ENCODE results near the gene SNX5.

DNA sequence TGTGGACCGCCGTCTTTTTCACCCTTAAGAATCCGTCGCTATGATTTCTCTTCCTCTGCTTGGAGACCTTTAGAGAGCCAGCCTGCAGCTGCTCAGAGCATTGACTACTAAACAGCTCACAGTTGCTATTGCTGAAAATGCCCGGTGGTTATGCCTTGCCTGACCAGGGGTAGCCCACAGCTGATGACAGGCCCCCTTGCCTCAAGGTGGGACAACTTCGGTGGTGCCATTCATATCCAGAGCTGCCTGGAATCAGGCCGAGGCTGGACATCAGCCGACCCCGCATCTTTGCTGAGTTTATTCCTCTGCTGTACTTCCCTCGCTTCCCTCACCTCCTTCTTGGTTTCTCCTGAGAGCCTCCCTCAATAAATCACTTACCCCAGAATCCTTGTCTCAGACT lies 49.5 kb upstream of the SNX5 start:
- no peak for TF ChIP-seq POLR2AphosphoS5 (IDR thresholded peaks at IDR 0.05; ENCODE audit: low read depth, low read length)
- TF ChIP-seq ZNF274 (IDR thresholded peaks at IDR 0.05; ENCODE audit: low read depth, low read length): no peak
- TF ChIP-seq EZH2phosphoT487 (IDR thresholded peaks at IDR 0.05; ENCODE audit: borderline replicate concordance): no peak
- TF ChIP-seq POLR2A (IDR thresholded peaks at IDR 0.05; ENCODE audit: borderline replicate concordance, extremely low read depth, insufficient read depth, insufficient read length): no peak
- no peak for TF ChIP-seq CTCF (IDR thresholded peaks at IDR 0.05 in 2 of 3, conservative IDR thresholded peaks at IDR 0.05 in 1 of 3; ENCODE audit: borderline replicate concordance in 1 of 3, insufficient read depth in 1 of 3, low read depth in 2 of 3, low read length in 2 of 3)
- TF ChIP-seq JUND (IDR thresholded peaks at IDR 0.05): no peak
- TF ChIP-seq, protein P1, sequence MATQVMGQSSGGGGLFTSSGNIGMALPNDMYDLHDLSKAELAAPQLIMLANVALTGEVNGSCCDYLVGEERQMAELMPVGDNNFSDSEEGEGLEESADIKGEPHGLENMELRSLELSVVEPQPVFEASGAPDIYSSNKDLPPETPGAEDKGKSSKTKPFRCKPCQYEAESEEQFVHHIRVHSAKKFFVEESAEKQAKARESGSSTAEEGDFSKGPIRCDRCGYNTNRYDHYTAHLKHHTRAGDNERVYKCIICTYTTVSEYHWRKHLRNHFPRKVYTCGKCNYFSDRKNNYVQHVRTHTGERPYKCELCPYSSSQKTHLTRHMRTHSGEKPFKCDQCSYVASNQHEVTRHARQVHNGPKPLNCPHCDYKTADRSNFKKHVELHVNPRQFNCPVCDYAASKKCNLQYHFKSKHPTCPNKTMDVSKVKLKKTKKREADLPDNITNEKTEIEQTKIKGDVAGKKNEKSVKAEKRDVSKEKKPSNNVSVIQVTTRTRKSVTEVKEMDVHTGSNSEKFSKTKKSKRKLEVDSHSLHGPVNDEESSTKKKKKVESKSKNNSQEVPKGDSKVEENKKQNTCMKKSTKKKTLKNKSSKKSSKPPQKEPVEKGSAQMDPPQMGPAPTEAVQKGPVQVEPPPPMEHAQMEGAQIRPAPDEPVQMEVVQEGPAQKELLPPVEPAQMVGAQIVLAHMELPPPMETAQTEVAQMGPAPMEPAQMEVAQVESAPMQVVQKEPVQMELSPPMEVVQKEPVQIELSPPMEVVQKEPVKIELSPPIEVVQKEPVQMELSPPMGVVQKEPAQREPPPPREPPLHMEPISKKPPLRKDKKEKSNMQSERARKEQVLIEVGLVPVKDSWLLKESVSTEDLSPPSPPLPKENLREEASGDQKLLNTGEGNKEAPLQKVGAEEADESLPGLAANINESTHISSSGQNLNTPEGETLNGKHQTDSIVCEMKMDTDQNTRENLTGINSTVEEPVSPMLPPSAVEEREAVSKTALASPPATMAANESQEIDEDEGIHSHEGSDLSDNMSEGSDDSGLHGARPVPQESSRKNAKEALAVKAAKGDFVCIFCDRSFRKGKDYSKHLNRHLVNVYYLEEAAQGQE (IDR thresholded peaks at IDR 0.05; ENCODE audit: low read depth): no peak
- TF ChIP-seq RAD21 (IDR thresholded peaks at IDR 0.05; ENCODE audit: low read depth): no peak
- TF ChIP-seq ZBTB33 (IDR thresholded peaks at IDR 0.05; ENCODE audit: extremely low read depth, insufficient replicate concordance, low read length): no peak
- no peak for TF ChIP-seq SRF (IDR thresholded peaks at IDR 0.05; ENCODE audit: low read depth)
- TF ChIP-seq FOSL1 (IDR thresholded peaks at IDR 0.05; ENCODE audit: low read depth): no peak
- TF ChIP-seq EZH2 (IDR thresholded peaks at IDR 0.05): no peak

Data from HCT116 (cell line).